Chondrocyte (in vitro differentiated cells): Measurements from ENCODE around the gene SLC25A45. TPM values are rescaled to one million over a fixed set of nuclear protein-coding genes. Genes with fewer than 3 reads are reported as not detected.

Source experiments
- DNase-seq: peaks from one replicate; pipeline ENCODE4 v3.0.0; 2021; ENCODE audit warnings: mixed read lengths, low spot score
- H3K27ac Mint-ChIP-seq: one replicate; pipeline ENCODE4 v1.8.0; 2021; ENCODE audit warnings: mild to moderate bottlenecking, moderate library complexity, mixed read lengths; ENCODE audit not compliant: unreplicated experiment
- H3K27me3 Mint-ChIP-seq: 2 replicates; pipeline ENCODE4 v1.8.0; 2021; ENCODE audit warnings: low read depth, mixed read lengths
- H3K36me3 Mint-ChIP-seq: 2 replicates; pipeline ENCODE4 v1.8.0; 2021; ENCODE audit warnings: low read depth, mixed read lengths
- H3K4me1 Mint-ChIP-seq: 2 replicates; pipeline ENCODE4 v1.8.0; 2021; ENCODE audit warnings: low read depth, mild to moderate bottlenecking, mixed read lengths
- H3K4me3 Mint-ChIP-seq: one replicate; pipeline ENCODE4 v1.8.0; 2021; ENCODE audit warnings: mild to moderate bottlenecking, moderate library complexity, mixed read lengths; ENCODE audit not compliant: unreplicated experiment
- H3K9me3 Mint-ChIP-seq: 2 replicates; pipeline ENCODE4 v1.8.0; 2021; ENCODE audit warnings: low read depth, mixed read lengths
- total RNA-seq: library from RNA; stranded (reverse); gene quantifications from 3 replicates; pipeline ENCODE4 v1.2.1, GENCODE V29; 2021
- TF ChIP-seq, protein P1 (sequence below): fragments of 200-600 bp; sonication (generic); IDR thresholded peaks from 2 replicates; pipeline ENCODE4 v1.5.0; 2021; ENCODE audit warnings: antibody characterized with exemption, mild to moderate bottlenecking, moderate library complexity

Gene SLC25A45
- total RNA-seq, 1 donor from 2014 or later: 11.7 TPM

- Mint-ChIP-seq H3K36me3 (peaks cover 19% of the 10 kb centered on the region), H3K27ac (no peak overlapping the region), H3K4me1 (no peaks in the 10 kb centered on the region), H3K27me3 (no peaks in the 10 kb centered on the region), H3K4me3 (no peak overlapping the region), H3K9me3 (no peaks in the 10 kb centered on the region)
- TF ChIP-seq, protein P1, sequence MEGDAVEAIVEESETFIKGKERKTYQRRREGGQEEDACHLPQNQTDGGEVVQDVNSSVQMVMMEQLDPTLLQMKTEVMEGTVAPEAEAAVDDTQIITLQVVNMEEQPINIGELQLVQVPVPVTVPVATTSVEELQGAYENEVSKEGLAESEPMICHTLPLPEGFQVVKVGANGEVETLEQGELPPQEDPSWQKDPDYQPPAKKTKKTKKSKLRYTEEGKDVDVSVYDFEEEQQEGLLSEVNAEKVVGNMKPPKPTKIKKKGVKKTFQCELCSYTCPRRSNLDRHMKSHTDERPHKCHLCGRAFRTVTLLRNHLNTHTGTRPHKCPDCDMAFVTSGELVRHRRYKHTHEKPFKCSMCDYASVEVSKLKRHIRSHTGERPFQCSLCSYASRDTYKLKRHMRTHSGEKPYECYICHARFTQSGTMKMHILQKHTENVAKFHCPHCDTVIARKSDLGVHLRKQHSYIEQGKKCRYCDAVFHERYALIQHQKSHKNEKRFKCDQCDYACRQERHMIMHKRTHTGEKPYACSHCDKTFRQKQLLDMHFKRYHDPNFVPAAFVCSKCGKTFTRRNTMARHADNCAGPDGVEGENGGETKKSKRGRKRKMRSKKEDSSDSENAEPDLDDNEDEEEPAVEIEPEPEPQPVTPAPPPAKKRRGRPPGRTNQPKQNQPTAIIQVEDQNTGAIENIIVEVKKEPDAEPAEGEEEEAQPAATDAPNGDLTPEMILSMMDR: no peak
- DNase-seq: no peak
Observed at GRCh38 chr11:65403607-65404121, 21.2 kb upstream of the SLC25A45 start.

DNA sequence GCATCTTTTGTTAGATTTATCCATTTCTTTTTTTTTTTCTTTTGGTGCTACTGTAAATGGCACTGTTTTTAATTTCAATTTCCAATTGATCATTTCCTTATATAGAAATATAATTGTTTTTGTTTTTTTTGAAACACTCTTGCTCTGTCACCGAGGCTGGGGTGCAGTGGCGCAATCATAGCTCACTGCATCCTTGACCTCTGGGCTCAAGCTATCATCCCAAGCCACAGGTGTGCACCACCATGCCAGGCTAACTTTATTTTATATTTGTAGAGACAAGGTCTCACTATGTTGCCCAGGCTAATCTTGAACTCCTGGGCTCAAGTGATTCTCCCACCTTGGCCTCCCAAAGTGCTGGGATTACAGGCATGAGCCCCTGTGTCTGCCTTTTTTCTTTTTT, 20.3 kb upstream of the SLC25A45 start:
- no peak overlapping the region for H3K4me3 Mint-ChIP-seq

DNA sequence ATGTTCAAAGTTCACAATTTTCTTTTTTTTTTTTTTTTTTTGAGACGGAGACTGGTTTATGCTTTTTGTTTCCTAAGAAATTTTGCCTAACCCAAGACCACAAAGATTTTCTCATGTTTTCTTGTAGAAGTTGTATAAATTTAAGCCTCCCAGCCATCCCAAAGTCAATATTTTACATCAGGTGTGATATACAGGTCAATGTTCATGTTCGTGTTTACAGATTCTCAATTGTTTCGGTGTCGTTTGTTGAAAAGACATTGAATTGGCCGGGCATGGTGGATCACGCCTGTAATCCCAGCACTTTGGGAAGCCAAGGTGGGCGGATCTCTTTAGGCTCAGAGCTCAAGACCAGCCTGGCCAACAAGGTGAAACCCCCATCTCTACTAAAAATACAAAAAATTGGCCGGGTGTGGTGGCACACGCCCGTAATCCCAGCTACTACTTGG, 19.4 kb upstream of the SLC25A45 start:
- TF ChIP-seq, protein P1: no peak
- Mint-ChIP-seq H3K9me3 (no peaks in the 10 kb centered on the region), H3K27me3 (no peaks in the 10 kb centered on the region), H3K4me3 (no peak overlapping the region), H3K4me1 (no peaks in the 10 kb centered on the region), H3K36me3 (peaks cover 24% of the 10 kb centered on the region), H3K27ac (no peak overlapping the region)
- no peak for DNase-seq

More for the DNA sequence above, 20.3 kb upstream of the SLC25A45 start:
- Mint-ChIP-seq H3K36me3 (peaks cover 21% of the 10 kb centered on the region), H3K27me3 (no peaks in the 10 kb centered on the region), H3K4me1 (no peaks in the 10 kb centered on the region), H3K9me3 (no peaks in the 10 kb centered on the region), H3K27ac (no peak overlapping the region)
- DNase-seq: no peak
- TF ChIP-seq, protein P1: no peak

DNA sequence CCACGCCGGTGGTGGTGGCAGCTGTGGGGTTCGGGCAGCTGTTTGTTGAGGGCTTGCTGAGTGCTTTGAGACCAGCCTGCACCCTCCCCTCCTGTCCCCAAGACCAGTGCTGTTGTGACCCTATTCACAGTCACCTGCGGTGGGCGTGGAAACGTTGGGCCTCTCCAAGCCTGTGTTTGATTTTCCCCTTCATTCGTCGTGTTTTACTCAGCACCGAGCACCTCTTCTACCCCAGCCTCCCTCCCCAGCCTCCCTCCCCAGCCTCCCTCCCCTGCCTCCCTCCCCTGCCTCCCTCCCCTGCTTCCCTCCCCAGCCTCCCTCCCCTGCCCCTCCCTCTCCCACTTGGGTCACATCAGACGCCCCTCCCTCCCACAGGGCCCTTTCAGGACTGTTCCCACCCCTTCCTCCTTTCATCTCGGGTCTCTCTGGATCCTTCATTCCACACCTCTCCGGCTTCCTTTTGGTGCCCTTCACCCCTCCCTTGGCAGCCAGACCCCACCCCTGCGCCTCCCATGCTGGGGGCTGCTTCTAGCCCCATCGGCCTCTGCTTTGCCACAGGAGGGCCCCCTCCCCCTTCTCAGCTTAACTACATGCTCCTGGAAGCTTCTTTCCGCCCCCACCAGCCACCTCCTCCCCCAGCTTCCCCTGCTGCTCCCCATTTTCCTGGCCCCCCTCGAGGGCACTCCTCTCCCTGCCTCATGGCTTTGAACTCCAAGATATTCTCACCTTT, 18.8 kb upstream of the SLC25A45 start:
- Mint-ChIP-seq H3K27me3 (no peaks in the 10 kb centered on the region), H3K4me1 (no peaks in the 10 kb centered on the region), H3K36me3 (peaks cover 24% of the 10 kb centered on the region), H3K4me3 (no peak overlapping the region), H3K9me3 (no peaks in the 10 kb centered on the region), H3K27ac (no peak overlapping the region)
- no peak for DNase-seq
- TF ChIP-seq, protein P1: no peak

DNA sequence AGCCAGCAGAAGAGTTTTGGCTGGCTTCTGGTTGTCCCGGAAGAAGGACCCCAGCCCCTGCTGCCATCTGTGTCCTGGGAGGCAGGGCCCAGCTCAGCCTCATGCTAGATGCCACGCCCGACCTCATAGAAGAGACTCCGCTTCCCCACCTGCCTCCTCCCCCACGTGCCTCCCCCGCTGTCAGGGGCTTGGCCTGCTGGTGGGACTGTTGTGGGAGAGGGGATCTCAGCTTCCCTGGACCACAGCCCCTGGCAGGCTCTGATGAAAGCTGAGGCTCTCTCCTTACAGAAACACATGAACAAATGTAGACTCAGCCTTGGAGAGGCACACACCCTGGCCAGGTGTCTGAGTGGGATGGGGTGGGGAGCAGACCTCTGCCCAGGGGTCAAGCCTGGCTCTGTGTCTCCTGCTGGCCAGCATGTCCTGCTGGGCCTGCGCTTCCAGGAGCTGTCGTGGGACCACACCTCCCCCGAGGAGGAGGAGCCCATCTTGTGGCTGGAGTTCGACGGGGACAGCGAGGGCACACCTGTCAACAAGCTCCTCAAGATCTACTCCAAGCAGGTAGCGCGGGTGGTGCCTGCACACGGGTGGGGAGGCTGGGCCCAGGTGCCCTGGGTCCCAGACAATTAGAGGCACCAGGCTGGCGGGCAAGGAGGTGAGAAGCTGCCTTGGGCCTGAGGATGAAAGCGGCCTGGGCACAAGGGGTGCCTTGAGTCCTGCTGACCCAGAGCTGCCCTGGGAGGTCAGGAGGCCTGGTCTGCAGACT, 18.0 kb upstream of the SLC25A45 start:
- peak; percentile 92 for DNase-seq
- Mint-ChIP-seq H3K27me3 (no peaks in the 10 kb centered on the region), H3K4me1 (no peaks in the 10 kb centered on the region), H3K36me3 (peaks cover 24% of the 10 kb centered on the region), H3K4me3 (no peak overlapping the region), H3K9me3 (no peaks in the 10 kb centered on the region), H3K27ac (no peak overlapping the region)
- TF ChIP-seq, protein P1: no peak
